PC-3 (cell line): ENCODE measurements around the gene ICAM2.

Experiments
- CTCF ChIP-seq: fragments of 300-600 bp; sonication (generic); conservative IDR thresholded peaks from 2 replicates; pipeline ENCODE4 v1.5.1; 2017; ENCODE audit warnings: antibody characterized with exemption, low read depth, mild to moderate bottlenecking, low read length
- EZH2 ChIP-seq: fragments of 300-600 bp; sonication (generic); IDR thresholded peaks from one replicate; pipeline ENCODE4 v1.6.1; 2017; ENCODE audit warnings: antibody characterized with exemption, mild to moderate bottlenecking, low read length; ENCODE audit not compliant: unreplicated experiment
- EZH2phosphoT487 ChIP-seq: fragments of 300-600 bp; sonication (generic); IDR thresholded peaks from 2 replicates; pipeline ENCODE4 v1.6.1; 2018; ENCODE audit warnings: mild to moderate bottlenecking, antibody characterized with exemption, low read length, borderline replicate concordance

GRCh38 chr17:64063088-64063487, 42.7 kb upstream of the ICAM2 start:
- TF ChIP-seq CTCF (no peak), EZH2 (no peak), EZH2phosphoT487 (no peak)
